Measurements from ENCODE around the gene RTL1.

- no peak for TF ChIP-seq POLR2A (IDR thresholded peaks at IDR 0.05)
- TF ChIP-seq, protein P1, sequence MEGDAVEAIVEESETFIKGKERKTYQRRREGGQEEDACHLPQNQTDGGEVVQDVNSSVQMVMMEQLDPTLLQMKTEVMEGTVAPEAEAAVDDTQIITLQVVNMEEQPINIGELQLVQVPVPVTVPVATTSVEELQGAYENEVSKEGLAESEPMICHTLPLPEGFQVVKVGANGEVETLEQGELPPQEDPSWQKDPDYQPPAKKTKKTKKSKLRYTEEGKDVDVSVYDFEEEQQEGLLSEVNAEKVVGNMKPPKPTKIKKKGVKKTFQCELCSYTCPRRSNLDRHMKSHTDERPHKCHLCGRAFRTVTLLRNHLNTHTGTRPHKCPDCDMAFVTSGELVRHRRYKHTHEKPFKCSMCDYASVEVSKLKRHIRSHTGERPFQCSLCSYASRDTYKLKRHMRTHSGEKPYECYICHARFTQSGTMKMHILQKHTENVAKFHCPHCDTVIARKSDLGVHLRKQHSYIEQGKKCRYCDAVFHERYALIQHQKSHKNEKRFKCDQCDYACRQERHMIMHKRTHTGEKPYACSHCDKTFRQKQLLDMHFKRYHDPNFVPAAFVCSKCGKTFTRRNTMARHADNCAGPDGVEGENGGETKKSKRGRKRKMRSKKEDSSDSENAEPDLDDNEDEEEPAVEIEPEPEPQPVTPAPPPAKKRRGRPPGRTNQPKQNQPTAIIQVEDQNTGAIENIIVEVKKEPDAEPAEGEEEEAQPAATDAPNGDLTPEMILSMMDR (IDR thresholded peaks at IDR 0.05): peak in 1 of 6 experiments; percentile 17
Measured at GRCh38 chr14:100900837-100901390, 2.6 kb downstream of the RTL1 start.

Measured in Peyer's patch (tissue), 4 donors.